Left lung (tissue), 10 donors: ENCODE data around the gene KCNF1. TPM values are rescaled to one million over a fixed set of nuclear protein-coding genes. Genes with fewer than 3 reads are reported as not detected.
A peak's percentile ranks its signal among the peaks of the same experiment; 100 is the strongest.

Source experiments
- ATAC-seq: fragments of 200-7000 bp; cut with Tn5 transposase; one replicate; pipeline ENCODE4 v1.9.1; 2020; ENCODE audit warnings: moderate library complexity
- DNase-seq, 4 donors: peaks; one replicate each; pipeline ENCODE4 v3.0.0-alpha.2; 2013 to 2020
- H3K27ac ChIP-seq, 2 donors: fragments of 200-600 bp; sonication (generic) in 1 of 2; one replicate each; pipeline versions ENCODE4 v1.5.0 to v1.8.0; 2020 to 2021
- H3K27me3 ChIP-seq, 2 donors: fragments of 200-600 bp; sonication (generic) in 1 of 2; one replicate each; pipeline versions ENCODE4 v1.5.0 to v1.8.0; 2020 to 2021
- H3K36me3 ChIP-seq, 2 donors: fragments of 200-600 bp; sonication (generic) in 1 of 2; one replicate each; pipeline versions ENCODE4 v1.5.0 to v1.8.0; 2020 to 2021
- H3K4me1 ChIP-seq, 2 donors: fragments of 200-600 bp; one replicate each; pipeline ENCODE4 v1.8.0; 2021
- H3K4me3 ChIP-seq, 2 donors: fragments of 200-600 bp; sonication (generic) in 1 of 2; one replicate each; pipeline versions ENCODE4 v1.5.0 to v1.8.0; 2020 to 2021; ENCODE audit warnings: mild to moderate bottlenecking in 1 of 2
- H3K9me3 ChIP-seq, 2 donors: fragments of 200-600 bp; sonication (generic) in 1 of 2; one replicate each; pipeline versions ENCODE4 v1.5.0 to v1.8.0; 2020 to 2021
- intact Hi-C, 2 donors: fragments of 100-400 bp; cut with DNase I; formaldehyde crosslinking; loops; one replicate each; pipeline versions ENCODE4 v1.11.2 to v1.14.2; 2022
- polyA plus RNA-seq, 6 donors: library from polyadenylated mRNA; unstranded; fragments of 120-200 nt; gene quantifications; one replicate each; pipeline ENCODE4 v1.2.1, GENCODE V29; 2013; ENCODE audit not compliant: insufficient read length in 6 of 6
- total RNA-seq, 2 donors: library from RNA; stranded (reverse); fragmentation: NEBNext Ultra II Directional; extraction: Animal tissue kit (Norgen Biotek cat#: 25700); gene quantifications; one replicate each; pipeline ENCODE4 v1.2.1, GENCODE V29; 2021
- TF ChIP-seq, protein P1 (sequence below), 2 donors: fragments of 200-600 bp; sonication (generic) in 1 of 2; IDR thresholded peaks; one replicate each; pipeline versions ENCODE4 v1.5.0 to v1.8.0; 2021; ENCODE audit warnings: antibody characterized with exemption in 2 of 2
- donor health status: DM: no; HTN: yes; CAD: no.
- donor health status: DM: no; HTN: no; CAD: no.

KCNF1 gene
- total and polyA plus RNA-seq, 8 donors, result 0.98 to 2.5 (median 1.8) TPM; not detected in 2

DNA sequence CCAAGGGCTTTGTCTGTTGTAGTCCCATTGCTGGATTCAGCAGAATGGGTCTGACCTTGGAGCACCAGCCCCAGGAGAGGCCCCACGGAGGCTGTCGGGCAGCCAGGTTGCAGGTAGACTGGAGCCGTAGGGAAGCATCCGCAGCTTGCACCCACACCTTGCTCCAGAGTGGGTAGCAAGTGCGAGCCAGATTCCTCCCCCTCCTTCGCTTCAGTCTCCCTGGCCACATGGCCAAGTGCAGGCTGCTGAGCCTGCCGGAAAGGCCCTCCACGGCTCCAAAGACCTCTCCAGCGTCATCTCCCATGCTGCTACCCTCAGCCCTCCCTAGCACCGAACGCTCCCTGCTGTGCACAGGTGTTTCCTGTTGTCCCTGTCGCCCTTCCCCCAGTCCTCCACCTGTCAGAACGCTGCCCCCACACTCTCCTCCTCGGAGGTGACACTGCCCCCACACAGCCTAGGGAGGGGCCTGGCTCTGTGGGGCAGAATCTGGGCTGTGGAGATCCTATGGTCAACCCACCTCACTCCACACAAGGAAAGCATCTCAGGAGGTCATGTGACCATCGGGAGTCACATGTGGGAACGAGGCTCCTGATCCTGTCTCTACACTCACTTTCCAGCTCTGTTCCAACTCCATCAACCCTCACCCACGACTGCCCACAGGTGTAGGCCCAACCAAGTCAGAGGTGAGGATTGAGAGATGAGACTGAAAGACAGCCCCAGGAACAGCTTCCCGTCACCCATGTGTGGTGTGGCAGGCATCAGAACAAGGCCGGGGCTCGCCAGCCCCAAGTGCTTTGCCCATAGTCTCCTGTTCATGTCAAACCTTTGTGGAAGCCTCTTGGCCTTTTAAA is 8.3 kb downstream of the KCNF1 start:
- TF ChIP-seq, protein P1, sequence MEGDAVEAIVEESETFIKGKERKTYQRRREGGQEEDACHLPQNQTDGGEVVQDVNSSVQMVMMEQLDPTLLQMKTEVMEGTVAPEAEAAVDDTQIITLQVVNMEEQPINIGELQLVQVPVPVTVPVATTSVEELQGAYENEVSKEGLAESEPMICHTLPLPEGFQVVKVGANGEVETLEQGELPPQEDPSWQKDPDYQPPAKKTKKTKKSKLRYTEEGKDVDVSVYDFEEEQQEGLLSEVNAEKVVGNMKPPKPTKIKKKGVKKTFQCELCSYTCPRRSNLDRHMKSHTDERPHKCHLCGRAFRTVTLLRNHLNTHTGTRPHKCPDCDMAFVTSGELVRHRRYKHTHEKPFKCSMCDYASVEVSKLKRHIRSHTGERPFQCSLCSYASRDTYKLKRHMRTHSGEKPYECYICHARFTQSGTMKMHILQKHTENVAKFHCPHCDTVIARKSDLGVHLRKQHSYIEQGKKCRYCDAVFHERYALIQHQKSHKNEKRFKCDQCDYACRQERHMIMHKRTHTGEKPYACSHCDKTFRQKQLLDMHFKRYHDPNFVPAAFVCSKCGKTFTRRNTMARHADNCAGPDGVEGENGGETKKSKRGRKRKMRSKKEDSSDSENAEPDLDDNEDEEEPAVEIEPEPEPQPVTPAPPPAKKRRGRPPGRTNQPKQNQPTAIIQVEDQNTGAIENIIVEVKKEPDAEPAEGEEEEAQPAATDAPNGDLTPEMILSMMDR (IDR thresholded peaks at IDR 0.05), result no peak
- Histone ChIP-seq H3K4me3 (no peak overlapping the region), H3K4me1 (no peaks in the 10 kb centered on the region), H3K27ac (no peak overlapping the region), H3K36me3 (no peaks in the 10 kb centered on the region), H3K9me3 (no peaks in the 10 kb centered on the region), H3K27me3 (peaks cover 0 to 47% of the 10 kb centered on the region in 2 donors)
- DNase-seq (peak in 1 of 4 donors; percentile 63), ATAC-seq (no peak)
- intact Hi-C loops, result no loop called here

DNA sequence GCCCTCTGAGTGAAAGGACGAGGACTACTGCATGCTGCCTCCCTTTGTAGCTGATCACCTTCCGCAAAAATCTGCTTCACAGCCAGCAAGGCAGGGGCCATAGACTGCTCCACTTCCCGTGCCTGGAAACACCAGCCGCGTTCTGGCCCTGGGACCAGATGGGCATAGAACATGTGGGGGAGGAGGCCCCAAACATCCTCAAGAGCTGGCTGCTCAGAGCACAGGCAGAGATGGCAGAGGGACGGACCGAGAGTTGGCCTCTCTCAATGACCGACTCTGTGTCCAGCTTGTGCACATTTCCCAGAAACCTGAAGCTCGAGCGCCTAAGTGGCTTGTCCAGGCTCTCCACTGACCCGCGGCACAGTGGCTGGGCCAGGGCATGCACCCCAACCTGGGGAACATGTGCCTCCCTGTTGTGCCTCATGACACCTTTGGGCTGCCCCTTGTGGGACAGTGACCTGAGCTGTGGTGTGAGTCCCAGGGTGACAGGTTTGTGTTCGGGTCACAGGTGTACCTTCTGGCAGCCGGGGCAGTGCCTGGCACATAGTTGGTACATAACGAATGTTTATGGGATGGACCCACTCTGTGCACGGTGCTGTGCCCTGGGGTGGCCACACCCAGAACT is 9.1 kb downstream of the KCNF1 start:
- Histone ChIP-seq H3K4me3 (no peak overlapping the region), H3K36me3 (no peaks in the 10 kb centered on the region), H3K27ac (no peak overlapping the region), H3K4me1 (no peaks in the 10 kb centered on the region), H3K27me3 (peaks cover 0 to 47% of the 10 kb centered on the region in 2 donors), H3K9me3 (no peaks in the 10 kb centered on the region)
- no peak for ATAC-seq
- TF ChIP-seq, protein P1 (IDR thresholded peaks at IDR 0.05), result no peak
- DNase-seq, result no peak
- intact Hi-C loops, result no loop called here

DNA sequence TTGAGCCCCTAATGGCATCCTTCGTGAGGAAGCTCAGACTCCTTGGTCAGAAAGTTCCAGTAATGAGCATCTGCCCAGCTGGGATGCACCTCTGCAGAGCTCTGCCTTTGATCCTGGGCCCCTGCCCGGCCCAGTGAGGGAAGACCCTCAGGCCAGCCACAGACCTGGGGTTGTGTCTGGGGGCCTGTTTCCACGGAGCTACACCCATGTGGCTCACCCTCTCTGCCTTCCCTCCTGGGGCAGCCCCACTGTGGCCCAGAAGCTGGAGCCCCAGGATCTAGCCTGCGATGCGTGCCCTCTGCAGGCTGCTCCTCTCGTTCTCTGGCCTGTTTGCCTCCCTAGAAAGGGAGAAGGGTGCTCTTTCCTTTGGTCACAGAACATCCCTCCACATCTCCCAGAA is 9.8 kb downstream of the KCNF1 start:
- intact Hi-C loops, result no loop called here

DNA sequence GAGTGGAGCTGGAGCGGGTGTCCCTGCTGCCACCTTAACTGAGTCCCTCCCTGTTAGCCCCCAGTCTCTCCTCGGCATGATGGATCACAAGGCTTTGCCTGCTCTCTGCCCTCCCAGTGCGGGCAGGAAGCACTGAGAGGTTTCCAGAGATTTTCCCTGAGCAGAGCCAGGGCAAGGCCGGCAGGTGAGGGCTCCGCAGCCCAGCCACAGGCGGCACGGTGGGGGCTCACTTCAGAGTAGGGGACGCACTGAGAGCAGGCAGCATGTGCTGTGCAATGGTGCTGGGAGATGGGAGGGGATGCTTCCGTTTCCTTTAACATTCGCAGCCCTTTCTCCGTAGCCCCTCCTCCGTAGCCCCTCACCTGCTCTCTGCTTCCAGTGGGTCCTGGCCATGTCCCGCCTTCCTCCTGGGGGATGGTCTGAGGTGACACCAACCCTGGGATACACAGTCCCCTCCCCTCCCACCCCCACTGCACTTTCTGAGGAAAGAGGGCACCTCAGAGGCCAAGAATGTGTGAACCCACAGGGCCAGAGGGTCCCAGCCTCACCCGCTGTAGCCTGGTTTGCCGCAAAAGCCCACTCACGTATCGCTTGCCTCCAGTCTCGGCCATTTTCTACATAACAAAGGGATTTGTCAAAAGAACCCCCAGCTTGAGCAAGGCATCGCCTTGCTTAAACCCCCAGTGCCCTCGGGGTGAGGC is 10.7 kb downstream of the KCNF1 start:
- Histone ChIP-seq H3K27me3 (peaks cover 0 to 49% of the 10 kb centered on the region in 2 donors), H3K36me3 (no peaks in the 10 kb centered on the region), H3K4me3 (no peak overlapping the region), H3K27ac (no peak overlapping the region), H3K4me1 (no peaks in the 10 kb centered on the region), H3K9me3 (no peaks in the 10 kb centered on the region)
- TF ChIP-seq, protein P1 (IDR thresholded peaks at IDR 0.05), result no peak
- DNase-seq, result no peak
- no peak for ATAC-seq
- intact Hi-C loops, result no loop called here

More for the DNA sequence above, 9.8 kb downstream of the KCNF1 start:
- peaks cover 0 to 49% of the 10 kb centered on the region in 2 donors for H3K27me3 ChIP-seq
- TF ChIP-seq, protein P1 (IDR thresholded peaks at IDR 0.05), result no peak
- DNase-seq, result no peak
- H3K27ac ChIP-seq, result no peak overlapping the region
- H3K36me3 ChIP-seq, result no peaks in the 10 kb centered on the region
- H3K4me1 ChIP-seq, result no peaks in the 10 kb centered on the region
- no peak for ATAC-seq
- H3K4me3 ChIP-seq, result no peak overlapping the region
- H3K9me3 ChIP-seq, result no peaks in the 10 kb centered on the region

DNA sequence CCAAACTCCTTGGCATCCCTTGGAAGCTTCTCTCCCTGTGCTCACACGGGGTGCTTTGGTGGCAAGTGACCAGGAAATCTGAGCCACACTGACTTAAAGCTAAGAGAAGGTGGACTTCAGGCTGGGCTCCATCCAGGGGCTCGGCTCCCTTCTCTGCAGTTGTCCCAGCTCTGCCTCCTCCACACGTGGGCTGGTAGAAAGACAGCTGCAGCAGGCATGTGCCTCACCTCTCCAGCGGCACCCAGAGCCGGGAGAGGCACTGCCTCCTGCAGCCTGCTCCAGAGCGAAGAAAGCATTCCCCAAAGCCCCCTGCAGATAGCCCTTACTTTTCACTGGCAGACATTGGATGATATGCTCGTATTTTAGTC is 11.3 kb downstream of the KCNF1 start:
- DNase-seq (no peak), ATAC-seq (no peak)
- Histone ChIP-seq H3K36me3 (no peaks in the 10 kb centered on the region), H3K27ac (no peak overlapping the region), H3K9me3 (no peaks in the 10 kb centered on the region), H3K27me3 (peaks cover 0 to 49% of the 10 kb centered on the region in 2 donors), H3K4me1 (no peaks in the 10 kb centered on the region), H3K4me3 (no peak overlapping the region)
- TF ChIP-seq, protein P1 (IDR thresholded peaks at IDR 0.05), result no peak
- intact Hi-C loops, result no loop called here
